Mesenteric fat pad (tissue), 1 donor: ENCODE data around the gene ACSL6. TPM values are rescaled to one million over a fixed set of nuclear protein-coding genes. Genes with fewer than 3 reads are reported as not detected.

Source experiments
- DNase-seq: peaks from one replicate; pipeline ENCODE4 v3.0.0-alpha.2; 2020; ENCODE audit warnings: low spot score
- total RNA-seq: library from RNA; stranded (reverse); fragmentation: NEBNext Ultra II Directional; extraction: Animal tissue kit (Norgen Biotek cat#: 25700); gene quantifications from one replicate; pipeline ENCODE4 v1.2.1, GENCODE V29; 2021
- donor health status: DM: yes; HTN: yes; CAD: no.

Gene ACSL6
- total RNA-seq, 1 donor from 2014 or later: 0.35 TPM

DNA sequence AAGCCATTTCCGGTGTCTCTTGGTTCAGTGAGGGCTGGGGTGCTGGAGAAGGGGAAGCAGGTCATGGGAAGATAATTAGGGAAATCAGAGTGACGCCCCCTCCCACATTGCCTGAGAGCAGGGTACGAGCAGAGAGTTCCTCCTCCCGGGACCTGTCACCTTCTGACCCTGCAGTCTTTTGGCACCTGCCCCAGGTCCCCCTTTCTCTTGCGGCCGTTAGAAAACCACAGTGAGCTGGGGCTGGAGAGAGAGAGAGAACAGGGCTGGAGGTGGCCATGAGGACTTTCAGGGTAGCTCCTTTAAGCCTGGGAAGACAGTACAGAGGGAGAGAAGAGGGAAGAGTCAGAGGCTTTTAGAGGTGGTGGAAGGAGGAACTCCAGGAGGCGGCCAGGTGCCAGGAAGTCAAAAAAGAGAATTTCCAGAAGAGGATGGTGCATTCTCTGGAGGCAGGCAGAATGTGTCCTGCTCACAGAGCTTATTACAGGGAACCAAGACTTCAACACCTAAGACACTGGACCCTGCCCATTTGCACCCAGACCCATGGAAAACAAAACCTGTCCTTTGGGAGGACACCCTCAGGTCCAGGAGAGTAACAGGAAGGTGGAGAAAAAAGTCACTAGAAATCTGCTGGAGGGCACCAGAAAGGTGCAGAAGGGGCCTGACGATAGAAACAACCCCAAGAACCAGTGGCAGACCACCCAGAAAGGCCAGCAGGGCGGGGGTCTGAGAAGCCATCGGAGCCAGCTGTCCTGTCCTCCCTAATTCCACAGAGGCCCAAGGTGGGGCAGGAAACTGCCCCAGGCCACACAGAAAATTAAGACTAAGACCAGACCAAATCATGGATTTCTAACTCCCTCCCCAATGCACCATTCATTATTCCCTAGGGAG is 6.5 kb upstream of the ACSL6 start:
- DNase-seq: peak; percentile 30

- no peak for DNase-seq
Measured at GRCh38 chr5:132017316-132017715, 5.9 kb upstream of the ACSL6 start.

GRCh38 chr5:132016721-132017250 is 5.3 kb upstream of the ACSL6 start:
- DNase-seq: peak; percentile 33

- DNase-seq: peak; percentile 87
Measured at GRCh38 chr5:132013711-132014110, 2.3 kb upstream of the ACSL6 start.

GRCh38 chr5:132013006-132013689 is 1.7 kb upstream of the ACSL6 start:
- DNase-seq: peak; percentile 35

- DNase-seq: peak; percentile 82
Measured at GRCh38 chr5:132012371-132013005, 1.0 kb upstream of the ACSL6 start.

GRCh38 chr5:132010989-132011621 is 353 bp downstream of the ACSL6 start:
- peak; percentile 87 for DNase-seq

- peak; percentile 64 for DNase-seq
Measured at GRCh38 chr5:132010645-132010988, 841 bp downstream of the ACSL6 start.

DNA sequence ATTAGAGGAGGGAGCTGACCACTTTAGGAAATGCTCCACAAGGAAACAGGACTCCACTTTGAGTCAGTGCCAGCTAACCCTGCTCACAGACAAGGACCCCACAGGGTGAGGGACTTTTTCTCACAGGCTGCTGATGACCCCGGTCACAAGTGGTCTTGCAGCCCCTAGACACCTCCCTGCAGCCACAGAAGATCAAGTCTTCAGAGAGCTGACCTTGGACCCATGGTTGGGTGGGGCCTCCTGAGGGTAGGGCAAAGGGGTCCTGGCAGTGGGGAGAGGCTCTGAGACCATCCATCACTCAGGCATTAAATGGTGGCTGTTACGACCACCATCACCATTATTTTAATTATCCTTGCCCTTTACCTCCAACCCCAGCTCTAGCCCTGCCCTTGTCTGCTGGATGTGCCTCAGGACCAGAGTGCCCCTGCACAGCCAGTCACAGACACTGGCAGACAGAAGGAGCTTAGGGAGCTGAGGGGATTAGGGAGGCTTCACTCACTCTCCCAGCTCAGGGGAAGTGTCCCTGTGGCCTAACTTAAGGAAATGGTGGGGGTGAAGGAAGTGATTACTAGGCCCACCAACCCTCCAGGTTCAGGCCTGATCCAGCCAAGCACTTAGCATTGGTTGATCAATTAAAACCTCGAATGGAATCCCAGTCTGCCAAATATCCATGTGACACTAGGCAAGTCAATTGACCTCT is 1.6 kb downstream of the ACSL6 start:
- peak; percentile 76 for DNase-seq

DNA sequence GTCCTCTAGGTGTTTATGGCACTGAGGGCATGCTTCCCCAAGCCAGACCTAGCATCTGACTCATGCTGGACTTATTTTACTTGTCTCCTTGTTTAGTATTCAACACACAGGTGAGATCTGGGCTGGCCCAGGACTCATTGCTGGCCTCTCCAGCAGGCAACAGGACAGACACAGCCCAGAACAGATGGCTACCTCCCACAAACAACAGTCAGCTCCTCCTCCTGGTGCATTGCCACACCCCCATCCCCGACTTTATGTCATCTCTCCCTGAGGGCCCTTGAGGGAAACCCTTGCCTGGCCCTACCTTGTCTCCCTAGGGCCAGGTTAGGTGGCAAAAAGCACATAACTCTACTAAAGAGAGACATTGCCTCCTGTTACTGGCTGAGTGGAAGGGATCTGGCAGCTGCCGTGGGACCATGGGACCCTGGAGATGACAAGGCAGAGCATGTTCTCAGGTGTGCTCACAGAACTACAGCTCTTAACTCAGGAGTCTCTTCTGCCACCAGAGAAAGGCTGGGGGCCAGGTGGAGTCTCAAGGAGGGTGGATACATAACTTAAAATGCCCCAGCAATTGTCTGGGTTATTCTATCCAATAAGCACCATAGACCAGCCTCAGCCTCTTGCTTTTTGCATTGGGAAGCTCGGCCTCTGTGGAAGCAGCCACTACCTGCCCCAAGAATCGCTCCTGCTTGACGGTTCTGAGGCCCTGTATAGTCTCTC is 2.3 kb downstream of the ACSL6 start:
- peak; percentile 65 for DNase-seq

DNA sequence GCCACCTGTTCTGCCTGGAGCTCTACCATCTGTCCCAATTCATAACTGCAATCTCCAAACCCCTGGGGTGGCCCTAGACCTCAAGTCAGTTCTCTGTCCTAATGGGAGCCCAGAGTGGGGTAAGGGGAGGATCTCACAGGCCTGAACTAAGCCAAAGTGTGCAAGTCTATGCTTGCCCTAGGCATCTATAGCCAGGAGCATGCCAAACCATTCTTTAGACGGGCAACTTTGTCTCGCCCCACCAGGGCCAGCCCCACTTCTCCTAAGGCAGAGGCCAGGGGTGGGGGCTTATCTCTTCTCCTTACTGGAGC is 3.3 kb downstream of the ACSL6 start:
- DNase-seq: no peak

DNA sequence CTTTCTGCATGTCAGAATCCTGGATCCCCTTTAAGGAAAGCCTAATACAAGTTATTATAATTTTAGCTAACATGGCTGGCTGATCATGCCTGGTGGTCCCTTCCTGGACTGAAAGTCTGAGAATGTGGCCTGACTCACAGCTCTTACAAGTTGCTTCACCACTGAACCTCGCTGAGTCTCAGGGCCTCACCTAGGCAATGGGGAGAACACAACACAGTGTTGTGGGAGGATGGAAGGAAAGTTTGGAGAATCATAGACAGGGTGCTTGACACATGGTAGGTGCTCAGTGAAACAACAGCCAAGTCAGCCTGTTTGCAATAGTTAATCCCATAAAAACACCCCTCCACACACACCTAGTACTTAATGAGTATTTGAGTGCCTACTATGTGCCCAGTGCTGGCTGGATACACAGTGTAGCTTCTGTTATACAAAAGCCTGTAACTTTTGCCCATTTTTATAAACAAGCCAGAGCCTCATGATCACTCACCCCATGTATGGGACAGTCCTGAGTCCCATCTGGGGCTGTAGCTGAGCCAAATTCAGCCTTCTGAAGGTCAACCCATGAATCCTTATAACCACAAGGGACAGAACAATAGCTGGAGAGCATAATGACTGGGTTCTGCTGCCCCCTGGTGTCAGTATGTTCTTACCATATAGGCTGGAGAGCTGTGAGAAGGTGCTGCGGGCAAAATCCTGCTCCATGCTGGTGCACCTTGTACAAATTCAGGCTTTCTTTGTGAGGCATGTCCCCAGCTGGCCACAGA is 3.9 kb downstream of the ACSL6 start:
- no peak for DNase-seq

DNA sequence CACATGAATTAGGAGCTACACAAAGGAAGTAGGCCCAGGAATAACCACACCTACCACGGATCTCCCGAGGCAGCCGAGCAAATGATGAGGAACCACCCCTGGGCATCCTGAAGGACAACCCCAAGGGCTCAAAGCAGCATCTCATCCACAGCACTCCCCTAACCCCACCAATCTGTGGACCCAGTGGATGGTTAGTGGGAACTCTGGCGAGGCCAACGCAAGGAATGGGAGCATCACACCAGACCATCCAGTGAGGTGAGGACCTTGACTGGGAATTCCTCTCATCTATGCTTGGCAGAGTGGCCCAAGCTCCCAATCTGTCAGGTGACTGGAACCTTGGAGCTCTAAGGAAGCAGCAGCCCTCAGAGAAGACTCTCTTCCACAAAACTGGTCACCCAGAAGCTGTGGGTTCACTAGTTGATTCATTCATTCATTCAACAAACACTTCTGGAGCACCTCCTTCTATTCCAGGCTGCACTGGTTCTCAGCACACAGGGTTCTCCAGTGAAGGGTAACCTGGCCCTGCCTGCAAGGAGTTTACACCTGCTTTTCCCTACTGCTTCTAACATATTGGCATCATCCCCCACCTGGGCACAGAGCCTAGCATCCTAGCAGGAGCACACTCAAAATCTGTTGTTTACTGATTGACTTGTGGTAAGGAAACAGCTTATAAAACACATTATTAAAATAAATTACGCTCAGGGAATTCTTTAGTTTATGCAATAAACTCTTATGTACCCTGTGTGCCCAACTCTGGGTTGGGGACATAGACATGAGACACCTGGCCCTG is 4.9 kb downstream of the ACSL6 start:
- no peak for DNase-seq

DNA sequence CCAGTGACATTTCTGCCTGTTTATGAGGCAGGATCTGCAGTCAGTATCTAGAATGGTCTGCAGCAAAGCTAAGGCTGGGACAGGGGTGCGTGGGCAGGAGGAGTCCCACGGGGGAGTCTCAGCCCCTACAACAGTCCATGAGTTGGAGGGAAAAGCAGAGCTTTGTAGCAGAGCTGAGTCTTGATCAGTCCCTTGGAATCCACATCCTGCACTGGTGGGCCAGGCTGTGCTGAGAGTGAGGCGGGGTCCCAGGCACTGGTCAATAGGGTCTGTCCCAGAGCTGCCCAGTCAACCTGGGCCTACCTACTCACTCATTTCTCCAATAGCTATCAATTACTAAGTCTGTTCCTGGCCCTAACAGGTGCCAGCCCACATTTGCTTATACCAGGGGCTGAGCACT is 5.9 kb downstream of the ACSL6 start:
- DNase-seq: no peak

DNA sequence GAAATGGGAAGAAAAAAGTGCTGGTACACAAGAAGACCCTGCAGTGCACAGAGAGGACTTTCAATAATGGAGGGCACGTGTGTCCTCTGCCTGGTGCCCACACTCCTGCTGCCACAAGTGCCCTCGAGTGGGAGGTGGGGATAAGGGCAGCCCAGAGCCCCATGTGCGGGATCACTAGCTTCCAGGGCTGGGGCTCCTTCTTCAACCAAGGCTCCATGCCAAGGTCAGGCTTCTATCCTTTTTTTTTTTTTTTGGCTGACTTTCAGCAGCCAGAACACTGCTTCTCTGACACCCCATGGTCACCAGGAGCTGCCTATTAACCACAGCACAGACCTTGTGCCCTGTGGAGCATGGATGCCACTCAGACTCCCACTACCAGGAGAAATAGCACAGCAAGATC is 7.5 kb downstream of the ACSL6 start:
- DNase-seq: no peak

DNA sequence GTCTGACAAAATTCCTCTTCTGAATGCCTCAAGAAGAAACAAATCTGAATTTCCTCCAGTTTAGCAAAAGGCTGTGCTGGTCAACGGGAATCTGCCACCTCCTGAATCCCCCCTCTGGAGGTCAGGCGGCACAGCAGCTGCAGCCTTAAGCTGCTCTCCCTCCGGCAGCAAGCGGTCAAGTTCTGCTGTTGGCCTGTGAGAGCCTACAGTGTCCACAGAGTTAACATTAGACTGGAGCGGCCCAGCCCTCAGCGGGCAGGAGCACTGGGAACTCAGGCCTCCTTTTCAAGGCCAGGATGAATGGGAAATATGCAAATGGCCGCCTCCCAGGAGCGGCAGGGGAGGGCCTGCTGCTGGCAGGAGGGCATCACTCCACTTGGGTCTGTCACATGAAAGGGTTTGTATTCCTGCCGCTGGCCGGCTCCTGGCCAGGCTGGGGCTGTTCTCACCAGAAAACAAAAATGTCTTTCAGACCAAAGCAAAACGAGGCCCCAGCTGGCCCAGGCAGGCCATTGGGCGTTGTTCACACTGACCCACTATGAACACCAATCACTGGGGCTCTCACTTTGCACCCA is 8.2 kb downstream of the ACSL6 start:
- DNase-seq: no peak

GRCh38 chr5:132002757-132003156 is 8.7 kb downstream of the ACSL6 start:
- DNase-seq: no peak
